ENCODE data around the gene DPP3.
"Not testable (repeated sequence)": the region's sequence is repeated elsewhere in the genome, so short reads cannot be mapped to it uniquely, and the experiment has no call there.

Gene DPP3

DNA sequence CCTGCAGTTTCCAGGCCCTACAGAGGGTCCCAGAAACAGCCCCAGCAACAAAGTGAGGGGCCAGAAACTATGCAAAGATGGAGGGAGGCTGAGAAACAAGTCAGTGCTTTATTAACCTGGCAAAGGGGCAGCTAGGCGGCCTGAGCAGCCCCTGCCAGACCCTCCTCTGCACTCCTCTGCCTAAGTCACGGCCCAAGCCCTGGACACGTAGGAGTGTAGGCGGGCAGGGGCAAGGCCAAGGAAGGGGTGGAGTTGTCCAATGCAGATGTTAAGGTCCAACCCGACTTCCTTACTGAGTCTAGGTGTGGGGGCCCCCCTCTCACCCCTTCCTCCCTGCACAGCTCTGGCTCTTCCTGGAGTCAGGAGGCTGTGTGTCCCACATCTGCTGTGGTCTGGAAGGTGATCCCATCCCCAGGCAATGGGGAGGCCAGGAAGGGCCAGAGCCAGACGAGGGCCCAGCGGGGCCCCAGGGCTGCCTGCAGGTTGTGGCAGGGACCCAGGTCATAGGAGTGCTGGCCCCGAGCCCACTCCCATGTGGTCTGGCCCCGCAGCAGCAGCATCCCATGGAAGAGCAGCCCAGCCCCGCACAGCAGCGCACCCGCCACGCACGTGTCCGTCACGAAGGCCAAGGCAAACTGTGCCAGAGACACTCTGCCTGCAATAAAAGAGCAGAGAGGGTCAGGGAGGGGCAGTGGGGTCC lies 59.1 kb downstream of the DPP3 start:
- DNase-seq = no peak

DNA sequence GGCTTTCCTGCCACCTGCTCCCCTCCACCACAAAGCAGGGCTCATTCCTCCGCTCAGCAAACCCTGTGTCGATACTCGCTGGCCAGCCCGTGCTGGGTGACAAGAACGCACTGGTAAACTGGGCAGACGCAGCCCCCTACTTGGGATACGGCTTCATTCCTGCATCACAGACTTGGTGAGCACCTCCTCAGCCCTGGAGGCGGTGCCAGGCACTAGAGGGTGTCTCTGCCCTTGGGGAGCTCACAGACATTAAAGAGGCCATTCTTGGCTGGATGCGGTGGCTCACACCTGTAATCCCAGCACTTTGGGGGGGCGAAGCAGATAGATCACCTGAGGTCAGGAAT lies 59.6 kb downstream of the DPP3 start:
- DNase-seq = no peak

DNA sequence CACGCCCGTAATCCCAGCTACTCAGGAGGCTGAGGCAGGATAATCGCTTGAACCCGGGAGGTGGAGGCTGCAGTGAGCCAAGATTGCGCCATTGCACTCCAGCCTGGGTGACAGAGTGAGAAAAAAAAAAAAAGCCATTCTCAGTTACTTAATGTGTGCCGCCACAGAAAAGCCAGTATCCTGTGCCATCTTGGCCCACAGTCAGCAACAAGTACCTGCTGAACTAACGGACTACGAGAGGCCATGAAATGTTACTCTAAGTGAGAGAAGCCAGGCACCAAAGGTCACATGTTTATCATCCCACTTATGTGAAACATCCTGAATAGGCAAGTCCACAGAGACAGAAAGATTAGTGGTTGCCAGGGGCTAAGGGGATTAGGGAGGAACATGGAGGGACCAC lies 60.4 kb downstream of the DPP3 start:
- DNase-seq = not testable (repeated sequence)

DNA sequence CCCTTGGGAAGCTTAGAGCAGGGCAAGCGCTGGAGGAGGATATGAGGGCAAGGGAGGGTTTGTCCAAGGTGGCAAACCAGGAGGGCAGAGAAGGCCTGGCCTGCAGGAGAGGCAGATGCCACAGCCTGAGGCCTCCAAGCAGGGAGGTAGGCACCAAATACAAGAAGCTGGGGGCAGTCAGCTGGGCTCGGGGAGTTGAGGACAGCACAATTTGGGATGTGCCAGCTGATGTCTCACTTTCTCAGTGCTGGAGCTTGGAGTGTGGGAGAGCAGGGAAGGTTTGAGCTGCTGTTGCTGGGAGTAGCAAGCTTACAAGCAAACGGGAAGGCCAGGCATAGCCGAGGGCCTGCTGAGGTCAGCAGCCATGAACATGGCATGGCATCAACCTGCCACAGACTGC lies 61.7 kb downstream of the DPP3 start:
- peak in 1 of 2 donors; percentile 3 for DNase-seq

DNA sequence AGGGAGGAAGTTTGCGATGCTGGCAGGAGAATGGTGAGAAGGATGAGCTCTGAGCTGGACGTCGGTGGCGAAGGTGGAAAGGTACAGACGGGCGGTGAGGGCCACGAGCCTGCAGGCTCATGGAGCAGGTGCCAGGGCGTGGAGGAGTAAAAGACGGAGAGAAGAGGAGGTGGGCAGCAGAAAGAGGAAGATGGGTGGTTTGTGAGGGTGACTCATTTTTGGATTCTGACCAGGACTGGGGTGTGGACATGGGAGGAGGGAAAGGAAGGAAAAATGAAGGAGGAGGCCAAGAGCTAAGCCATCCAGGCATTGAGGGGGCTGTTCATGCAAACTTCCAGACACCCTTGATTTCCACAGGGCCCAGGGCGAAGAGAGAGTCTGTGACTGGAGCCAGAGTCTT lies 62.1 kb downstream of the DPP3 start:
- DNase-seq = peak; percentile 19 to 51

DNA sequence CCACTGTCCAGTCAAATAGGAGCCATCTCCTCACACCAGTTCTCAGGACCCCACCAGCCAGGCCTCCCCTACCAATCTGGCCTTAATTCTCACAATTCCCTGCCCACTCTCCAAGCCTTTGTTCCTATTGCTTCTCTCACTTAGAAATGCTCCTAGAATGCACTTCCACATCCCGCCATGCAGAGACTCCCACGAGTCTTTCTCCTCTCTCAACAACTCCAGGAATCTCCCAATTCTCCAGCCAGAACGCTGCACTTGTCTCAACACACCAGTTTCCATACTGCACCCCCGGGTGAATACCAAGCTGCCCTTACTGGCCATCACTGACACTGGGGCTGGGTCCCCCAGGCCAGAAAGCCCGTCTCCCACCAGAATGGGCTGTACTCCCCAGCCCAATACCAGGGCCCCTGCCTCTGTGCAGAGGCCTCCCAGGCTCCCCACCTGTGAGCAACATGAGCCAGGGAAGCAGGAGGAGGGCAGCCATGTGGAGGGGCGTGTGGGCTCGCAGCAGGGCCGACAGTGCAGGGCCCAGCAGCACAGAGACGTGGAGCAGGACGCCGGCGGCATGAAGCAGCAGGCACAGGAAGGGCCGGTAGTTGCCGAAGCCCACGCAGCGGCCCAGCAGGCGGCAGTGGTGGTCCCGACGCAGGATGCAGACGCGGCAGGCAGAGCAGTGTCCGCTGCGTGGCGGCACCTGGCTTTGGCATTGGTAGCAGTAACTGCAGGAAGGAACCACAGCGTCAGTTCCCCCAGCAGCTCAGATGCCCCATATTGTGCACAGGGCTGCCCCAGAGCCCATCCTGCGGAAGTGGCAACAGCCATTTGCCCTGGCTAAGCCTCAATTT lies 63.3 kb downstream of the DPP3 start:
- peak; percentile 33 to 36 for DNase-seq

DNA sequence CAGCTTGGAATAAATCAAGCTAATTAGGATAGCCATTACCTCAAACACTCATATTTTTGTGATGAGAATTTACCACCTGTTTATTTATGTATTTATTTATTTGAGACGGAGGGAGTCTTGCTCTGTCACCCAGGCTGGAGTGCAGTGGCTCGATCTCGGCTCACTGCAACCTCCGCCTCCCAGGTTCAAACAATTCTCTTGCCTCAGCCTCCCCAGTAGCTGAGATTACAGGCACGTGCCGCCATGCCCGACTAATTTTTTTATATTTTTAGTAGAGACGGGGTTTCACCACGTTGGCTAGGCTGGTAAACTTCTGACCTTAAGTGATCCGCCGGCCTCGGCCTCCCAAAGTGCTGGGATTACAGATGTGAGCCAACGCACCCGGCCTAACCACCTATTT lies 64.7 kb downstream of the DPP3 start:
- not testable (repeated sequence) for DNase-seq

DNA sequence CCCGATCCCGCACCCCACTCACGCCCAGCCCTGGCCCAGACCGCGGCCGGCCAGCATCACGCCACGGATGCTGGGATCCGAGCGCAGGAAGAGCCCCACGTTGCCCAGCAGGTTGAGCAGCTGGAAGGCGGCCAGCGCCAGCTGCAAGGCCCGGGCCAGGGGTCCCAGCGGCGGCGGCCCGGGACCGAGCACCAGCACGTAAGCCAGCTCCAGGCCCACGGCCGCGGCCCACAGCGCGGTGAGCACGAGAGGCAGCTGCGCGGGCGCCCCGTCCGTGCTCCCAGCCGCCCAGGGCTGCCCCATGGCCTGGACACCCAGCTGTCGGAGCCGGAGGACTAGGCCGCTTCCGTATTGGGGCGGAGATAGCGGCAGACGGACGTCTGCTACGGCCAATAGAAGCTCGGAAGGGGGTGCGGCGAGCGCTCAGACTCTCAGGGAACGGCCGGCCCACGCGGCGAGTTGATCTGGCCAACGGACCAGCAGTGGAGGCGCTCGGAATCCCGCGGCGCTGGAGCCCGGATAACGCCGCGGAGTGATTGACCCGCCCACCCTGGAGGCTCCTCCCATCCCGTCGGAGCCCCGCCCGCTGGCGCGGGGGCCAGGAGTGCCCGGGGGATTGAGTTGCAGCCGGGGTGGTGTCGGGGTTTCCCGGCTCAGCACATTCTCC lies 65.6 kb downstream of the DPP3 start, which contains the start of gene ZDHHC24:
Gene ZDHHC24, minus strand, starts transcription at position 348 of the 667 bp plus-strand sequence. Its CDS starts 45 bp downstream, at position 303.
- peak; percentile 99 for DNase-seq

DNA sequence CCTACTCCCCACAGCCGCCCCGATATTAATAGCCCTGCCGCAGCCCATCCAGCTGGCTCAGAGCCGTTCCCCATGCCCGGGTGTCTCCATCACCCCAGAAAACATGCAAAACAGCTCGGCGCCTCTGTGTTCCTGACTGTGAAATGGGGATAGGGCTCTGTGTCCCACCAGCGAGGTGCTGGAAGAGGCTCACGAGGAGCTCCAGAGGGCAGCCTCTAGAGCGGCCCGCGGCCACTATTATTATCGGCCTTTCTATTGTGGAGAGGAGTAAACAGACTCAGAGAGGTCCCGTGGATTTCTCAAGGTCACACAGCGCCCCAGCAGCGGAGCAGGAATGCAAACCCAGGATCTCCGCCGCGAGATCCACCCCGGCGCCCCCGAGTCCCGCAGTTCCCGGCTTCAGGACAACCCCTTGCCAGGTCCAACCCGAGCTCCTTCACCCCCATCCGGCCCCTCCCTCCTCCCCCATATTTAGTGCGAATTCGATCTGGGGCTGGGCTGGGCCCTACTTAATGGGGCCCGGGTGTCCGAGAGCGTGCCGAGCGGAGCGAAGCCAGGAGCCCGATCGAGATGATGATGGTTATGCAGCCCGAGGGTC lies 66.2 kb downstream of the DPP3 start, which contains the start of gene ACTN3:
Gene ACTN3, plus strand, starts transcription at position 536 of the 598 bp plus-strand sequence. Its CDS starts 35 bp downstream, at position 571.
- no peak for DNase-seq

DNA sequence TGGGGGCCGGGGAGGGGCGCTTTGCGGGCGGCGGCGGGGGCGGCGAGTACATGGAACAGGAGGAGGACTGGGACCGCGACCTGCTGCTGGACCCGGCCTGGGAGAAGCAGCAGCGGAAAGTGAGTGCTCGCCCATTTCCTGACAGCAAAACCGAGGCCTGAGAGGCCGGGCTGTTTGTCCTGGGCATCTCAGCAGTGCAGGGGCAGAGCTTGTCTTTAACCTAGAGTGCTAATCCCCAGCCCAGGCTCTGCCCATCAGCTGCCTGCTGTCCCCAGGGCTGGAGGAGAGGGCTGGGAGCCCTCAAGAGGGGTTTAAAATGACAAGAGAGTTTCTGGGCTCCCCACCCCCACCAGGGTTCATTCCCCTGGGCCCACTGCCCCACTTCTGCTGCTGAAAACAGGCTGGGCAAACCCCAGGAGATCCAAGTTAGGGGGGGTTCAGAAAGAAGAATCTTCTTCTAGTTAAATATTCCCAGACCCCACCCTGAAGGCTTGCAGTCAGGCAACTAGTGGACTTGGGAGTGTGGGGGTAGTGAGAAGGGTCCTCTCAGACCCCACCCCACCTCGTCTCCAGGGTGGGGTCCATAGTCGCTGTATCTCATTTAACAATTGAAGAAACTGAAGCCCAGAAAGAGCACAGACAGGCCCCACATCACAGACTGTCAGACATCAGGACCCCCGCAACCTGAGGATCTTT lies 66.9 kb downstream of the DPP3 start:
- DNase-seq = no peak

DNA sequence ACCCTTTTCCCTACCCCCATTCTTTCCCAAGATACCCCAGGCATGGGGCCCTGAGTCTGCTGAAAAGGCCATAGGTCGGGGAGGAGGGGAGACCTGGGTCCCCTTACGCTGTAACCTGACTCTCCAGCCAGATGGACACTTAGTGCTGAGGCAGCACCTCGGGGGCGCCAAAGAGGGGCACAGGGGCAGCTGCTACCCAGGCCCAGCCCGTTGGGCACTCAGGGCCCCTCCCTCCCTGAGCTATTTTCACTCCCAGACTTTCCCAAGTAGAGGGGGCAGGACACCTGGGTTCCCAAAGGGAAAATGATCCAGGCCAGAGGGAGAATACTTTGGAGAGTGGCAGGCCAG lies 67.4 kb downstream of the DPP3 start:
- no peak for DNase-seq

DNA sequence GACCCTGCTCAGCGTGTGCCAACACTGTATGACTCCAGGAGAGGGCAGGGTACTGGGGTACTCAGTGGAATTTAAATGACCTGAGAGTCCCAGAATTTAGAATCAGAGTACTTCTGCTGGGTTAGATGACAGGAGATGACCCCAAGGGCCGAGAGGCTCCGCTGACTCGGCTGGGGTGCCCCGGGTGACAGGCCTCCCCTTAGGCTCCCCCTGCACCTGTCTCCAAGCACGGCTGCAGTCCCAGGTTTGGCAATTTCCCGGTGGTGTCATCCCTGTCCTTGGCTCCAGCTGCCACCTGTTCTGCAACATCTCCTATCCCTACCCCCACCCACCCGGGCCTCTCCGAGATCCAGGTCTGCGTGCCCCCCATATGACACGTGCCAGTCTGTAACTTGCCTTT lies 67.8 kb downstream of the DPP3 start:
- no peak for DNase-seq

DNA sequence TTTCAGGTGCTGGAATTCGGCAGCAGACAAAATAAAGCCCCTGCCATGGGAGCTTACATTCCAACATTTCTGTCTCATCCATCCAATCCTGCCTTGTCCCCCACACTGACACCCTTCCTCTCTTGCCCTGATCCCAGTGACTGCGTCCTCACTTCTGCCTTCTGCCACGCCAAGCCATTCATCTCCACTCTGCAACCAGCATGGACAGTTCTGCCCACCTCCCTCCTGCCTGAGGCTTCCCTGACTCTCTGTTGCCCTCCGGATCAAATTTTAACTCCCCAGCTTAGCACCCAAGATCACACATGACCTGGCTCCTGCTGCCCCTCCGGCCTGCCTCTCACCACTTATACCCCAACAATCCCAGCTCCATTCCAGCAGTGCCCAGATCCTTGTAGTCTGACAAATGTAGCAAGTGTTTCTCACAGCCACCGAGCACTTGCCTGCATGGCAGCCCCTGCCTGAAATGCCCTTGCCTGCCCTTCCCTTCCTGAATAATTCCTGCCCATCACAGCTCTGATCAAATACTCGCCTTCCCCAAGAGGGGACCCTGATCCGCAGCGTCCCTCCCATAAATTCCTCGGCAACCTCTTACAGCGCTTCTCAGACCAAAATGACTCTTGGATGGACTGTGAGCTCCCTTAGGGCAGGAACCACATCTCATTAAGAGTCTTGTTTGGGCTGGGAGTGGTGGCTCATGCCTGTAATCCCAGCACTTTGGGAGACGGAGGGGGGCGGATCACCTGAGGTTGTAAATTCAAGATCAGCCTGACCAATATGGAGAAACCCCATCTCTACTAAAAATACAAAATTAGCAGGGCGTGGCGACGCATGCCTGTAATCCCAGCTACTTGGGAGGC lies 68.8 kb downstream of the DPP3 start:
- DNase-seq = no peak

DNA sequence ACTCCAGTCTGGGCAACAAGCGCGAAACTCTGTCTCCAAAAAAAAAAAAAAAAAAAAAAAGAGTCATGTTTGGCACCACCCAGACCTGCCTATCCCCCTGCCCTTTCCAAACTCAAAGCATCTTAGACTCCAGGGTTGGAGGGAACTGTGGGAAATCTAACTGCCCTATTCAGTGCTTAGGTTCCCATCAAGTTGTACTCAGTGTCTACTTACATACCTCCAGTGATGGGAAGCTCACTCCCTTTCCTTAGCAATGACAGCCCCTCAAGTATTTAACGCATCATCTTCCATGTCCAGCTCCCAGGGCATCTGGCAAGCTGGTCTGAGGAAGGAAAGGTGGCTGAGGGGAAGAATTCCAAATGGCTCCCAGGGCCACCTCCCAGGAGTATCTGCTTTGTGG lies 69.5 kb downstream of the DPP3 start:
- no peak for DNase-seq

DNA sequence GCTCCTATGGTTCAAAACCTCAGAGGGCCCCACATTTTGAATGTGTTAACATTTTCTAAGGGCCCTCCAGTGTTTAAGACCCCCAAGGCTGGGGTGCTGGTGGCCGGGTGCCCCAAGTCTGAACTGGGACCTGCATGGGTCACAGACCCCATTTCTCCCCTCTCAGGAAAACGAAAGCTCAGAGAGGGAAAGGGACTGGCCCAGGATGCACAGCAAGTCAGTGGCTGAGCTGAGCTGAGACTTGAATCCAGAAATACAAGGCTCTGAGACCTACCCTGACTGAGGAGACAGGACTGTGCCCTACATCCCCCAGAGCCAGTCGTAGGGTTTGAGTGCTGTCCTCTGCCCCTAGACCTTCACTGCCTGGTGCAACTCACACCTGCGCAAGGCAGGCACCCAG lies 70.7 kb downstream of the DPP3 start:
- DNase-seq = no peak

DNA sequence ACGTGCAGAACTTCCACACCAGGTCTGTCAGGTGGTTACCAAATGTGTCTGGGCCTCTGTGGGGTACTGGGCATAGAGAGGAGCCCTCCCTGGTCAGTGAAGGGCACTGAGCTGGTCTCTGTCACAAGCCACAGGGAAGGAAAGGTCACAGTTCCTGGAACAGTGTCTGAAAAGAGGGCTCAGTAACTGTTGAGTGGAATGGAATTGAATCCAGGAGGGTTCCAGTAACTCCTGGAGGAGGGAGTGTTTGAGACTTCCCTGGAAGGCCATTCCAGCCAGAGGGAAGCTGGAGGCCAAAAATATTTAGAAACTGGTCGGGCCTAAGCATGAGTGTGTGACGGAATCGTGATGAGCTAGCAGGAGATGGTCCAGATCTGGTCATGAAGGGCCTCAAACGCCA lies 74.4 kb downstream of the DPP3 start:
- DNase-seq = no peak

DNA sequence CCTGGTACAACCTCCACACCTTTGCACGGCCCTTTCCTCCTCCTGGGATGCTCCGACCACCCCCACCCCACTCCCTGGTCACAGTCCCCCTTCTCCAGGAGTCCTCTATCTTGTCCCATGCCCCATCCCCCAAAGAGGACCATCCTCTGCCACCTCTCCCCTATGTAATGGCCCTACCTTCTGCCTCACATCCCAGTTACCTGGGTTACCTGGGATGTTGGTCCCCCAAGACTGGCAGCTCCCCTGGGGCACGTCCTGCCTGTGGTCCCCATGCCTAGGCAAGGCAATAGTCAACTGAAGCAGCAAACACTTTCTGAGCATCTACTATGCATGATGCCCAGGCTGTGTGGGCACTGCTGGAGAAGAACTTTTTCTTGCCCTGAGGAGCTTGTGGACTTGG lies 75.2 kb downstream of the DPP3 start:
- DNase-seq = no peak

DNA sequence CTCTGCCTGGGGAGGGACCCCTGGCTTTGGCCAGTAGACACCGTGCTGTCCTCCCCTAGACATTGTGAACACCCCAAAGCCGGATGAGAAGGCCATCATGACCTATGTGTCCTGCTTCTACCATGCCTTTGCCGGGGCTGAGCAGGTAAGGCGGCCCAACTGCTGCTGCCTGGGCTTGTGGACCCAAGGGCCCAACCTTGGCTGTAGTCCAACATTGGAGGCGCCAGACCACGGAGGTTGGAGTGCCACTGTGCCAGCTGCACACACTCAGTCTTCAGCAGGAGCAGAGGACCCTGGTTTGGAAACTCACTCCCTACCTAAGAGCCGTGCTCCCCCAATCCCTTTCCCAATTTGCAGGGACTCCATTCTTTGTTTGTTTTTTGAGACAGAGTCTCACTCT lies 75.9 kb downstream of the DPP3 start:
- no peak for DNase-seq

DNA sequence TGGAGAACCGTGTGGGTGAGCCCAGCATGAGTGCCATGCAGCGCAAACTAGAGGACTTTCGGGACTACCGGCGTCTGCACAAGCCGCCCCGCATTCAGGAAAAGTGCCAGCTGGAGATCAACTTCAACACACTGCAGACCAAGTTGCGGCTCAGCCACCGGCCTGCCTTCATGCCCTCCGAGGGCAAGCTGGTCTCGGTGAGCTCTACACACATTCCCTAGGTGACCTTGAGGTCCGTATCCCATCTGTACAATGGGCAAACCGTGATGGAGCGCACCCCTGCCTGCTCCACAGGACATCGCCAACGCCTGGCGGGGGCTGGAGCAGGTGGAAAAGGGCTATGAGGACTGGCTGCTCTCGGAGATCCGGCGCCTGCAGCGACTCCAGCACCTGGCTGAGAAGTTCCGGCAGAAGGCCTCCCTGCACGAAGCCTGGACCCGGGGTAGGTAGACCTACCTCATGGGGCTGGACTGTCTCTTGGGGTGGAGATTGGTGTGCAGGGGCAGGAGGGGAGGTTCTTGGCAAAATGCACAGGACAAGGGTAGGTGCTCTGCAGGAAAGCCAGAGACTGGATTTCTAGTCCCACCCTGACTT lies 77.6 kb downstream of the DPP3 start:
- DNase-seq = no peak

Measured in inflammatory macrophage (primary cell).